HCT116 (cell line): ENCODE measurements around the gene TBC1D1. TPM values are rescaled to one million over a fixed set of nuclear protein-coding genes. Genes with fewer than 3 reads are reported as not detected.

ENCODE experiments used
- ATAC-seq: fragments of 200-7000 bp; cut with Tn5 transposase; 2 replicates; pipeline ENCODE4 v1.9.1; 2020; ENCODE audit warnings: mild to moderate bottlenecking, moderate library complexity
- BruUV-seq: library from RNA; stranded (reverse); fragments of 400-500 nt; replicated peaks from 2 replicates; lab custom pipeline; 2021; lab: Mats Ljungman, UMichigan
- CTCF ChIA-PET: fragments of 300-600 bp; sonication (Branson Sonifier 250); formaldehyde crosslinking; loops from one replicate; lab custom pipeline; 2021; ENCODE audit warnings: antibody characterized with exemption; lab: Charles Lee
- POLR2A ChIA-PET: fragments of 300-600, 350-600 bp; sonication (Branson Sonifier 250); formaldehyde crosslinking; loops from one replicate; lab custom pipeline; 2021; ENCODE audit warnings: antibody characterized with exemption; lab: Charles Lee
- RAD21 ChIA-PET, 2 experiments: fragments of 300-600 bp; sonication (Branson Sonifier 250); formaldehyde crosslinking; loops; one replicate each; lab custom pipeline; 2023; ENCODE audit warnings: low total read pairs in 2 of 2; ENCODE audit not compliant: uncharacterized antibody in 2 of 2, unreplicated experiment in 2 of 2, low non-redundant PET in 1 of 2; lab: Charles Lee
- DNase-seq: peaks from one replicate; pipeline ENCODE4 v3.0.0-alpha.2; 2010; ENCODE audit warnings: low read depth, low spot score
- H2AFZ ChIP-seq: fragments of 200-600 bp; shearing (Covaris generic), sonication (generic); 2 replicates; pipeline ENCODE4 v1.6.1; 2017; ENCODE audit warnings: low read depth, mixed run types, mixed read lengths, antibody characterized with exemption, low read length; ENCODE audit not compliant: poor library complexity, severe bottlenecking
- H3K27ac ChIP-seq: 2 replicates; pipeline ENCODE4 v1.5.1; 2012; ENCODE audit warnings: low read depth, low read length
- H3K27me3 ChIP-seq: fragments of 200-600 bp; sonication (generic); 2 replicates; pipeline ENCODE4 v1.6.1; 2016; ENCODE audit warnings: mixed run types, low read length, mixed read lengths; ENCODE audit not compliant: insufficient read depth
- H3K36me3 ChIP-seq, 2 experiments: fragments of 200-500 bp in 1 of 2; fragments of 200-600 bp in 1 of 2; sonication (Bioruptor generic) in 1 of 2; sonication (generic) in 1 of 2; 2 replicates each; pipeline versions ENCODE4 v1.5.1 to v1.6.1; 2014 to 2016; ENCODE audit warnings: low read length in 2 of 2, inconsistent platforms in 1 of 2, mixed read lengths in 1 of 2, mixed run types in 1 of 2; ENCODE audit not compliant: insufficient read depth in 2 of 2, control insufficient read depth in 1 of 2
- H3K4me1 ChIP-seq, 2 experiments: fragments of 200-600 bp in 1 of 2; sonication (generic) in 1 of 2; 2 replicates each; pipeline versions ENCODE4 v1.5.1 to v1.6.1; 2012 to 2017; ENCODE audit warnings: low read length in 2 of 2, inconsistent platforms in 1 of 2, mild to moderate bottlenecking in 1 of 2, mixed read lengths in 1 of 2, mixed run types in 1 of 2, moderate library complexity in 1 of 2; ENCODE audit not compliant: insufficient read depth in 2 of 2, control insufficient read depth in 1 of 2
- H3K4me2 ChIP-seq: fragments of 200-600 bp; sonication (generic); 2 replicates; pipeline ENCODE4 v1.6.1; 2017; ENCODE audit warnings: mixed run types, low read length, mixed read lengths
- H3K4me3 ChIP-seq, 2 experiments: fragments of 200-600 bp in 1 of 2; sonication (generic) in 1 of 2; replicated peaks in 1 of 2; 2 replicates each; pipeline ENCODE4 v1.5.1; 2011 to 2016; ENCODE audit warnings: low read length in 2 of 2, control low read depth in 1 of 2, low read depth in 1 of 2, mild to moderate bottlenecking in 1 of 2, mixed read lengths in 1 of 2, mixed run types in 1 of 2
- H3K79me2 ChIP-seq: fragments of 200-600 bp; sonication (generic); 2 replicates; pipeline ENCODE4 v1.6.1; 2017; ENCODE audit warnings: mild to moderate bottlenecking, mixed run types, low read length, moderate library complexity, mixed read lengths; ENCODE audit not compliant: insufficient read depth
- H3K9ac ChIP-seq: fragments of 200-600 bp; sonication (generic); 2 replicates; pipeline ENCODE4 v1.6.1; 2016; ENCODE audit warnings: low read length, mixed read lengths
- H3K9me2 ChIP-seq: fragments of 200-600 bp; sonication (generic), shearing (Covaris generic); 2 replicates; pipeline ENCODE4 v1.6.1; 2017; ENCODE audit warnings: mixed run types, mild to moderate bottlenecking, moderate library complexity; ENCODE audit not compliant: insufficient read depth
- H3K9me3 ChIP-seq, 2 experiments: fragments of 200-500 bp in 1 of 2; fragments of 200-600 bp in 1 of 2; sonication (Bioruptor generic) in 1 of 2; sonication (generic) in 1 of 2; 2 replicates each; pipeline ENCODE4 v1.6.1; 2014 to 2017; ENCODE audit warnings: low read length in 2 of 2, mixed read lengths in 2 of 2, inconsistent platforms in 1 of 2, low read depth in 1 of 2, mild to moderate bottlenecking in 1 of 2, mixed run types in 1 of 2, moderate library complexity in 1 of 2; ENCODE audit not compliant: control insufficient read depth in 1 of 2, insufficient read depth in 1 of 2
- H4K20me1 ChIP-seq: fragments of 200-600 bp; sonication (generic), shearing (Covaris generic); 2 replicates; pipeline ENCODE4 v1.6.1; 2017; ENCODE audit warnings: mixed run types, mild to moderate bottlenecking, moderate library complexity; ENCODE audit not compliant: insufficient read depth
- CEBPB ChIP-seq: IDR thresholded peaks from 2 replicates; pipeline ENCODE4 v1.6.1; 2012; ENCODE audit warnings: low read depth
- EGR1 ChIP-seq: IDR thresholded peaks from 2 replicates; pipeline ENCODE4 v1.6.1; 2012; ENCODE audit warnings: low read depth
- EZH2 ChIP-seq: fragments of 200-600 bp; sonication (generic); IDR thresholded peaks from 2 replicates; pipeline ENCODE4 v1.6.1; 2017; ENCODE audit warnings: antibody characterized with exemption, mixed run types
- EZH2phosphoT487 ChIP-seq: fragments of 200-600 bp; IDR thresholded peaks from 2 replicates; pipeline ENCODE4 v1.6.1; 2018; ENCODE audit warnings: antibody characterized with exemption, borderline replicate concordance
- FOSL1 ChIP-seq: IDR thresholded peaks from 2 replicates; pipeline ENCODE4 v1.6.1; 2012; ENCODE audit warnings: low read depth
- RAD21 ChIP-seq: IDR thresholded peaks from 2 replicates; pipeline ENCODE4 v1.6.1; 2012; ENCODE audit warnings: low read depth, mild to moderate bottlenecking
- SRF ChIP-seq: IDR thresholded peaks from 2 replicates; pipeline ENCODE4 v1.6.1; 2012; ENCODE audit warnings: low read depth
- YY1 ChIP-seq: IDR thresholded peaks from 2 replicates; pipeline ENCODE4 v1.6.1; 2011; ENCODE audit warnings: low read length, low read depth, moderate library complexity, mild to moderate bottlenecking; ENCODE audit not compliant: insufficient replicate concordance; ENCODE audit errors: extremely low read depth
- ZFX ChIP-seq: fragments of 450-650 bp; IDR thresholded peaks from 2 replicates; pipeline ENCODE4 v1.6.1; 2017
- ZNF274 ChIP-seq: fragments of 200-500 bp; sonication (Bioruptor generic); IDR thresholded peaks from 2 replicates; pipeline ENCODE4 v1.6.1; 2014; ENCODE audit warnings: mild to moderate bottlenecking, low read depth, low read length, inconsistent platforms
- intact Hi-C: fragments of 100-400 bp; cut with micrococcal nuclease; formaldehyde crosslinking; loops from 2 replicates; pipeline ENCODE4 v1.10.0; 2022
- total RNA-seq: library from RNA; stranded (reverse); gene quantifications from one replicate; pipeline ENCODE4 v1.2.1, GENCODE V29; 2021; ENCODE audit not compliant: unreplicated experiment
- TF ChIP-seq, protein P1 (sequence below): IDR thresholded peaks from 2 replicates; pipeline ENCODE4 v1.6.1; 2011; ENCODE audit warnings: mild to moderate bottlenecking, low read length, moderate library complexity; ENCODE audit not compliant: insufficient replicate concordance; ENCODE audit errors: extremely low read depth
- TF ChIP-seq, protein P2 (sequence below): IDR thresholded peaks from 2 replicates; pipeline ENCODE4 v1.6.1; 2012; ENCODE audit warnings: low read depth

Gene TBC1D1
- total RNA-seq, 1 experiment from 2014 or later, result 82.7 TPM

DNA sequence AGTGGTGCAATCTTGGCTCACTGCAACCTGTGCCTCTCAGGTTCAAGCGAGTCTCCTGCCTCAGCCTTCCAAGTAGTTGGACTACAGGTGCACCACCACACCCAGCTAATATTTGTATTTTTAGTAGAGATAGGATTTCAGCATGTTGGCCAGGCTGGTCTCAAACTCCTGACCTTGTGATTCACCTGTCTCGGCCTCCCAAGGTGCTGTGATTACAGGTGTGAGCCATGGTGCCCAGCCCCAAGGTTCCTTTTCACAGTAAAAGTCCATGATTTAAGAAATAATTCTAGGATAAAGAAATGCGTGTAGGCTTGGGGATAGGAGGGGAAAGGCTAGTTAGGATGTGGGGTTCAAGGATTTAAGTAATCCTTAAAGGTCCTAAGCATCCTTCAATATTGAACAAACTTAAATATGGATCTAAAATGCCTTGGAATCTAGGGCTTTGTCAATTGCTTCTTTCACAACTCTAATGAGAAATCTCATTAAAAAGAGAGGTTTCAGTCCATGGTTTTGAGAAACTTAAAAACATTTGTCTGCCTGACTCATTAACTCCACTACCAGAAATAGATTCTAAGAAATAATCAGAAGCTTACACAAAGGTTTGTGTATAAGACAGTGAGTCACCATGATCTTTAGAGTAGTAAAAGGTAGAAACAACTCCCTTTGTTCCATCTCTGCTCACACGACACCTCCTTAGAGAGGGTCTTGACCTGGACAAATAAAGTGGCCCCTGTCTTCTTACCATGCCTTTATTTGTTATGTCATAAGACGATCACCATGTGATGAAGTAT lies 272.5 kb downstream of the TBC1D1 start (continued):
- TF ChIP-seq FOSL1, result peak; percentile 60
- no peak for TF ChIP-seq EZH2phosphoT487
- no peak for TF ChIP-seq RAD21
- TF ChIP-seq ZNF274, result no peak

DNA sequence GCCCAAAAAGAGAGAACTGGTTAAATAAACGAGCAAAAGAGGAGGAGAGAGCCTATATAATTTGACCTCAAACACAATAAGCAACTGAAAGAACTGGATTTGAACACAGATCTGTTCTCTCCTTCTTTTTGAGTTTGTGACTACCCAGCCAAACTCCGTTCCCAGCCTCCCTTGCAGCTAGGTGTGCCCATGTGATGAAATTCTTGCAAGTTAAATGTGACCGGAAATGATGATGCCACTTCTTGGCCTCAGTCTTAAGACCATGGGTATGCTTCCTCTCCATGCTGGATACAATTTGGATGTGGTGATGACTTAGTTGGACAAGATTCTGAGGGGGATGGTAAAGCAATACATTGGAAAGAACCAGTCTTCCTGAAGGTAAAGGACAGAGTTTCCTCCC lies 273.5 kb downstream of the TBC1D1 start:
- Histone ChIP-seq H3K27ac (no peak overlapping the region), H3K9me2 (no peaks in the 10 kb centered on the region), H2AFZ (no peak overlapping the region), H3K4me1 (peaks cover 34 to 42% of the 10 kb centered on the region in 2 experiments), H3K9me3 (peaks cover 0 to 4% of the 10 kb centered on the region in 2 experiments; a peak in 1 of 4 replicates), H3K27me3 (no peaks in the 10 kb centered on the region), H3K36me3 (no peaks in the 10 kb centered on the region), H3K4me3 (no peak overlapping the region), H3K9ac (no peak overlapping the region), H4K20me1 (no peaks in the 10 kb centered on the region), H3K4me2 (no peak overlapping the region), H3K79me2 (no peaks in the 10 kb centered on the region)
- ATAC-seq, result no peak
- no peak for DNase-seq
- ChIA-PET RAD21 (no interaction called here), POLR2A (no interaction called here), CTCF (no interaction called here)
- no peak for TF ChIP-seq SRF
- TF ChIP-seq CEBPB, result no peak
- no peak for TF ChIP-seq ZNF274
- no TSS peak for BruUV-seq
- intact Hi-C loops, result loop anchor here (5.0 to 10.0 kb wide), 3 partner anchors 190 to 690 kb away; partner anchors contain the start of gene TLR6

DNA sequence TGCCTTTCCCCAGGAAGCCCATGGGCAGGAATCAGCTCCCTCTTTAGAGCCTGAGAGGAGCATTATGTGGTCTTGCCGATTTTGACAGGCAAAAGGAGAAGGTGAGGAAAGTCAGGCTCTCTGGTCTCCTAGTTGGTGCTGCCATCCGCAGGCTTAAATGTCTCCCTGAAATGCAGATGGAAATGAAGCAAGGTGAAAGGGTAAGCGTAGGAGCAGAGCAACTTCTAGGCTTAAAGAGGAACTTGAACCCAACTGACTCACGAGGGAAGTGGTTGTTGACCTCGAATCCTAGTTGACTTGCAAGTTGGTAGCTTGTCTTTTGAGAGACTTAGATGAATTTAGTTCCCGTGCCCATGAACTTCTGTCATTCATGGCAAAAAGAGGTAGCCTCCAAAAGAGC lies 275.2 kb downstream of the TBC1D1 start:
- Histone ChIP-seq H2AFZ (no peak overlapping the region), H3K4me3 (no peak overlapping the region), H3K4me2 (no peak overlapping the region), H3K27me3 (no peaks in the 10 kb centered on the region), H3K36me3 (no peaks in the 10 kb centered on the region), H3K9ac (no peak overlapping the region), H3K79me2 (no peaks in the 10 kb centered on the region), H3K4me1 (peaks cover 26 to 36% of the 10 kb centered on the region in 2 experiments), H3K9me2 (no peaks in the 10 kb centered on the region), H3K9me3 (peaks cover 0 to 4% of the 10 kb centered on the region in 2 experiments; a peak in 1 of 4 replicates), H3K27ac (no peak overlapping the region), H4K20me1 (no peaks in the 10 kb centered on the region)
- ChIA-PET RAD21 (no interaction called here), CTCF (no interaction called here), POLR2A (no interaction called here)
- DNase-seq (no peak), ATAC-seq (no peak)
- BruUV-seq, result no TSS peak
- intact Hi-C loops, result loop anchor here (10.0 kb wide), 2 partner anchors 191 to 689 kb away; partner anchors contain the start of gene TLR6
- TF ChIP-seq ZFX (no peak), RAD21 (peak; percentile 73), EZH2 (no peak), EGR1 (no peak), SRF (no peak), CEBPB (no peak), YY1 (no peak)
- TF ChIP-seq, protein P1, sequence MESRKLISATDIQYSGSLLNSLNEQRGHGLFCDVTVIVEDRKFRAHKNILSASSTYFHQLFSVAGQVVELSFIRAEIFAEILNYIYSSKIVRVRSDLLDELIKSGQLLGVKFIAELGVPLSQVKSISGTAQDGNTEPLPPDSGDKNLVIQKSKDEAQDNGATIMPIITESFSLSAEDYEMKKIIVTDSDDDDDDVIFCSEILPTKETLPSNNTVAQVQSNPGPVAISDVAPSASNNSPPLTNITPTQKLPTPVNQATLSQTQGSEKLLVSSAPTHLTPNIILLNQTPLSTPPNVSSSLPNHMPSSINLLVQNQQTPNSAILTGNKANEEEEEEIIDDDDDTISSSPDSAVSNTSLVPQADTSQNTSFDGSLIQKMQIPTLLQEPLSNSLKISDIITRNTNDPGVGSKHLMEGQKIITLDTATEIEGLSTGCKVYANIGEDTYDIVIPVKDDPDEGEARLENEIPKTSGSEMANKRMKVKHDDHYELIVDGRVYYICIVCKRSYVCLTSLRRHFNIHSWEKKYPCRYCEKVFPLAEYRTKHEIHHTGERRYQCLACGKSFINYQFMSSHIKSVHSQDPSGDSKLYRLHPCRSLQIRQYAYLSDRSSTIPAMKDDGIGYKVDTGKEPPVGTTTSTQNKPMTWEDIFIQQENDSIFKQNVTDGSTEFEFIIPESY, result no peak
- TF ChIP-seq, protein P2, sequence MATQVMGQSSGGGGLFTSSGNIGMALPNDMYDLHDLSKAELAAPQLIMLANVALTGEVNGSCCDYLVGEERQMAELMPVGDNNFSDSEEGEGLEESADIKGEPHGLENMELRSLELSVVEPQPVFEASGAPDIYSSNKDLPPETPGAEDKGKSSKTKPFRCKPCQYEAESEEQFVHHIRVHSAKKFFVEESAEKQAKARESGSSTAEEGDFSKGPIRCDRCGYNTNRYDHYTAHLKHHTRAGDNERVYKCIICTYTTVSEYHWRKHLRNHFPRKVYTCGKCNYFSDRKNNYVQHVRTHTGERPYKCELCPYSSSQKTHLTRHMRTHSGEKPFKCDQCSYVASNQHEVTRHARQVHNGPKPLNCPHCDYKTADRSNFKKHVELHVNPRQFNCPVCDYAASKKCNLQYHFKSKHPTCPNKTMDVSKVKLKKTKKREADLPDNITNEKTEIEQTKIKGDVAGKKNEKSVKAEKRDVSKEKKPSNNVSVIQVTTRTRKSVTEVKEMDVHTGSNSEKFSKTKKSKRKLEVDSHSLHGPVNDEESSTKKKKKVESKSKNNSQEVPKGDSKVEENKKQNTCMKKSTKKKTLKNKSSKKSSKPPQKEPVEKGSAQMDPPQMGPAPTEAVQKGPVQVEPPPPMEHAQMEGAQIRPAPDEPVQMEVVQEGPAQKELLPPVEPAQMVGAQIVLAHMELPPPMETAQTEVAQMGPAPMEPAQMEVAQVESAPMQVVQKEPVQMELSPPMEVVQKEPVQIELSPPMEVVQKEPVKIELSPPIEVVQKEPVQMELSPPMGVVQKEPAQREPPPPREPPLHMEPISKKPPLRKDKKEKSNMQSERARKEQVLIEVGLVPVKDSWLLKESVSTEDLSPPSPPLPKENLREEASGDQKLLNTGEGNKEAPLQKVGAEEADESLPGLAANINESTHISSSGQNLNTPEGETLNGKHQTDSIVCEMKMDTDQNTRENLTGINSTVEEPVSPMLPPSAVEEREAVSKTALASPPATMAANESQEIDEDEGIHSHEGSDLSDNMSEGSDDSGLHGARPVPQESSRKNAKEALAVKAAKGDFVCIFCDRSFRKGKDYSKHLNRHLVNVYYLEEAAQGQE, result no peak
